GM19324 (cell line): ENCODE measurements around the gene UNC5B.

ENCODE experiments used
- ATAC-seq: cut with Tn5 transposase; IDR thresholded peaks from one replicate; pipeline ENCODE4 v1.9.1; 2021; ENCODE audit warnings: mild to moderate bottlenecking, moderate library complexity; ENCODE audit not compliant: unreplicated experiment, low FRiP score

The UNC5B gene

DNA sequence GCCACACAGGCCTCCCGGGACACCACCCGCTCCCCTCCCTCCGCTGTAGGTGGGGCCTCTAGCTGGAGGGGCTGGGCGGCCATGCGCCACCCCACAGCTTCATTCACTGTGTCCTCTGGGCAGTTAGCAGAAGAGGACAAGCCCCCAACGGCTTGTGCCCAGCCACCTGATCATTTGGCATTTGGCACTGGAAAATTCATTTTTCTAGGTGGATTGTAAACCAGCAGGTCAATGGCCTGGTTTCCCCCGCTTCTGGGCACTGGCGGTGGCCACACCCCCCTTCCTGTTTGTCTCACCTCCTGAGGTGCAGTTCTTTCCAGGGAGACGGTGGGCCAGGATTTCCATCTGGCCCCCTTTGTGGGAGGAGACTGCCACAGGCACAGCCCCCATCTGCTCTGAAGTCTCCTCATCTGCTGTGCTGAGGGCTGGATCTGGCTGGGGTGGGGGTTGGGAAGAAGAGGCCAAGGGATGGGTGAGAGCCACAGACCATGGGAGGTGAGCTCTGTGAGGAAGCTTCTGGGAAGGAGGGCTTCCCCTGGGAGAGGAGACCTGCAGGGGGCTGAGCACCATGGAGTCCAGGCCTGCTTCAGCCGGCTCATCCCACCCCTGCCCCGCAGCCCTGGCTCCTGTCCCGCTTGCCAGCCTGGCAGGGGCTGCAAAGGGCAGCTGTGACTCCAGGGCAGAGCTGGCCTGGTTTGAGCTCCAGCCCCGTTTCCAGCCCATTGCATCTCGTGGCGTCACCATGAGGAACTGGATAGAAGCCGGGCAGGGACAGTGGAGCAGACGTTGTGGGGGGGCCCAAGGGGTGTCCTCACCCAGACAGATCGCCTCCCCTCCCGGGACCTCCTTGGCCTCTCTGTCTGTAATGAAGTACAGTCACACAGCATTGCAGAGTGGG, 66.6 kb downstream of the UNC5B start:
- no peak for ATAC-seq

GRCh38 chr10:71279590-71280170, 67.3 kb downstream of the UNC5B start:
- no peak for ATAC-seq

GRCh38 chr10:71280216-71280615, 67.8 kb downstream of the UNC5B start:
- ATAC-seq, result no peak

DNA sequence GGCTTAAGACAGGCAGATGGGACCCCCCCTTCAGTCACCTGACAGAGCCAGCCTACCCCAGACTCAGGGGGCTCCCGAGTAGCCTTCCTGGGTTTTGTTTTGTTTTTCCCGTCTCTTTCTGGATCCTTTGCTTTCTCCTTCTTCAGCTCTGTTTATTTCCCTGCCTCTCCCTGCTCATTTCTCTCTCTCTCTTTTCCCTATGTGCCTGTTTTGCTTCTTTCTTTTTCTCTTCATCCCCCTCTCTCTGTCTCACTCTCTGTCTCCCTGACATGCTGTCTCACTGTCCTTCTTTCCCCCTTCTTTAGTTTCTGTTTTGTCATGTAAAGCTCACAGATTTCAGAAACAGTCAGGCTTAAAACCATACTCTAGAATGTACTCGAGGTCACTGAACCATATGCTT, 68.5 kb downstream of the UNC5B start:
- ATAC-seq, result no peak

- no peak for ATAC-seq
Observed at GRCh38 chr10:71281646-71282322, 69.4 kb downstream of the UNC5B start.

GRCh38 chr10:71282323-71282680, 69.9 kb downstream of the UNC5B start:
- ATAC-seq, result no peak

GRCh38 chr10:71283410-71283809, 71.0 kb downstream of the UNC5B start:
- no peak for ATAC-seq

- ATAC-seq, result no peak
Observed at GRCh38 chr10:71283876-71284275, 71.5 kb downstream of the UNC5B start.

DNA sequence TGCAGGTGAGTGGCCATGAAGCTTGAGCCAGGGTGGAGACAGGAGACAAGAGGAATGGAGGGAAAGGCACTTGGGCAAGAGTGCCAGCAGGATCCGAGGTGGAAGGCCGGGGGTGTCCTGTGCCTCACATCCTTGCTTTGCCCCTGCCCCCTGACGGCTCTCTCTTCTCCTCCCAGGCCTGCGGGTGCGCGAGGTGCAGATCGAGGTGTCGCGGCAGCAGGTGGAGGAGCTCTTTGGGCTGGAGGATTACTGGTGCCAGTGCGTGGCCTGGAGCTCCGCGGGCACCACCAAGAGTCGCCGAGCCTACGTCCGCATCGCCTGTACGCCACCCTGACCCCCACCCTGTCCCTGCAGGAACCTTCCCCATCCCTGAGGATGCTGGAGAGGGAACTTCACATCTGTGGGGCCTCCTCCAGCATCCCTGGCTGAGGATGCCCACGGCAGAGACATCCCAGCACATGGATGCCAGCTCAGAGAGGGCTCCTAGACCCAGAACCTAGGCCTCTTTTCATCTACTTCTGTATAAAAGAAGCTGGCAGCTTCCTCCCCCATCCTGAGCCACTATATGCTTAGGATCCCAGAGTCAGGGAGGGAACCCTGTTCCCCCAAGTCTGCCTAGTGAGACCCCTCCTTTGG, 72.3 kb downstream of the UNC5B start:
- ATAC-seq, result no peak

GRCh38 chr10:71285180-71285545, 72.8 kb downstream of the UNC5B start:
- no peak for ATAC-seq

- no peak for ATAC-seq
Observed at GRCh38 chr10:71285986-71286385, 73.6 kb downstream of the UNC5B start.

- no peak for ATAC-seq
Observed at GRCh38 chr10:71286521-71287294, 74.3 kb downstream of the UNC5B start.

DNA sequence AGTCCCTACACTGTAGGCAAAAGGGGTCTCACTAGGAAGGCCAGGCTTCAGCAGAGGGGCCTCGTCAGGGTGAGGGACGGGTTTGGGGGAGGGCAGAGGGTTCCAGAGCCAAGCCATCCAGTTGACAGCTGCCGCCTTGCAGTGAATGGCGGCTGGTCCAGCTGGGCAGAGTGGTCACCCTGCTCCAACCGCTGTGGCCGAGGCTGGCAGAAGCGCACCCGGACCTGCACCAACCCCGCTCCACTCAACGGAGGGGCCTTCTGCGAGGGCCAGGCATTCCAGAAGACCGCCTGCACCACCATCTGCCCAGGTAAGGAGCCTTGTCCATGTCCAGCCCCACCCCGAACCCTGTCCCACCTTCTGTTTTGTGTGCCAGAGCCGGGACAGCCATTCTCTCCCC, 75.1 kb downstream of the UNC5B start:
- ATAC-seq, result no peak

DNA sequence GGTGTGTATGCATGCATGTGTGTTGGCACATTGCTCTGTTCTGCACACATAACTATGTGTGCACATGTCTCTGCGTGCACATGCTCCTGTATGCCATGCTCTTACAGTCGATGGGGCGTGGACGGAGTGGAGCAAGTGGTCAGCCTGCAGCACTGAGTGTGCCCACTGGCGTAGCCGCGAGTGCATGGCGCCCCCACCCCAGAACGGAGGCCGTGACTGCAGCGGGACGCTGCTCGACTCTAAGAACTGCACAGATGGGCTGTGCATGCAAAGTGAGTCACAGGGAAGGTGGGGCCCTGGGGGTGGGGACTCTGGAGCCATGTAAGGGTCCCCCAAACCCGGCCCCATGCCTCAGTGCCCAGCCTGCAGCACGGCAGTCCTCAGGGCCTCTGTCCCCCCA, 76.1 kb downstream of the UNC5B start:
- no peak for ATAC-seq

- no peak for ATAC-seq
Observed at GRCh38 chr10:71289421-71290130, 77.2 kb downstream of the UNC5B start.

GRCh38 chr10:71290331-71290730, 78.0 kb downstream of the UNC5B start:
- ATAC-seq, result no peak

- no peak for ATAC-seq
Observed at GRCh38 chr10:71290806-71291527, 78.6 kb downstream of the UNC5B start.

DNA sequence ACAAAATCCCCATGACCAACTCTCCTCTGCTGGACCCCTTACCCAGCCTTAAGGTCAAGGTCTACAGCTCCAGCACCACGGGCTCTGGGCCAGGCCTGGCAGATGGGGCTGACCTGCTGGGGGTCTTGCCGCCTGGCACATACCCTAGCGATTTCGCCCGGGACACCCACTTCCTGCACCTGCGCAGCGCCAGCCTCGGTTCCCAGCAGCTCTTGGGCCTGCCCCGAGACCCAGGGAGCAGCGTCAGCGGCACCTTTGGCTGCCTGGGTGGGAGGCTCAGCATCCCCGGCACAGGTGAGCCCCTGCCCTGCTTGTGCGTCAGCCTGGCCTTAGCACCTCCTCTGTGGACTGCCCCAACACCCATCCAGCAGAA, 79.1 kb downstream of the UNC5B start:
- ATAC-seq, result no peak
